IMR-90 (cell line): ENCODE results near the gene TMEM19. TPM values are rescaled to one million over a fixed set of nuclear protein-coding genes. Genes with fewer than 3 reads are reported as not detected.

Experiments used
- ATAC-seq: fragments of 200-7000 bp; cut with Tn5 transposase; 2 replicates; pipeline ENCODE4 v1.9.1; 2020; ENCODE audit warnings: low read depth, mild to moderate bottlenecking, moderate library complexity
- BruUV-seq: library from RNA; stranded (reverse); fragments of 400-500 nt; replicated peaks from 2 replicates; lab custom pipeline; 2021; lab: Mats Ljungman, UMichigan
- CTCF ChIA-PET: fragments of 300-600 bp; formaldehyde crosslinking; extraction: SDS; loops from one replicate; lab custom pipeline; 2021; ENCODE audit warnings: antibody characterized with exemption; lab: Yijun Ruan, JAX
- POLR2A ChIA-PET: fragments of 300-600 bp; sonication (Branson Sonifier 250); formaldehyde crosslinking; loops from one replicate; lab custom pipeline; 2022; ENCODE audit warnings: antibody characterized with exemption; ENCODE audit not compliant: unreplicated experiment; lab: Charles Lee
- DNase-seq: peaks from one replicate; pipeline ENCODE4 v3.0.0; 2013
- H2AFZ ChIP-seq: replicated peaks from 2 replicates; pipeline ENCODE3; 2013; ENCODE audit warnings: low read length, mild to moderate bottlenecking; ENCODE audit not compliant: poor library complexity
- H2AK5ac ChIP-seq: 2 replicates; pipeline ENCODE4 v1.6.1; 2013; ENCODE audit warnings: low read depth, low read length, inconsistent platforms
- H2AK9ac ChIP-seq: replicated peaks from 2 replicates; pipeline ENCODE3; 2013; ENCODE audit warnings: mild to moderate bottlenecking, low read depth, low read length, moderate library complexity; ENCODE audit not compliant: poor library complexity
- H2BK120ac ChIP-seq: 2 replicates; pipeline ENCODE4 v1.6.1; 2013; ENCODE audit warnings: low read depth, low read length, inconsistent platforms
- H2BK15ac ChIP-seq: 3 replicates; pipeline ENCODE4 v1.6.1; 2013; ENCODE audit warnings: low read depth, low read length, inconsistent platforms
- H2BK20ac ChIP-seq: 2 replicates; pipeline ENCODE4 v1.6.1; 2013; ENCODE audit warnings: low read depth, mild to moderate bottlenecking, inconsistent platforms, low read length, moderate library complexity
- H2BK5ac ChIP-seq: 2 replicates; pipeline ENCODE4 v1.6.1; 2013; ENCODE audit warnings: mild to moderate bottlenecking, low read depth, low read length, inconsistent platforms; ENCODE audit not compliant: poor library complexity, severe bottlenecking
- H3K14ac ChIP-seq: replicated peaks from 2 replicates; pipeline ENCODE4 v1.6.1; 2013; ENCODE audit warnings: low read depth, low read length, inconsistent platforms
- H3K18ac ChIP-seq: 2 replicates; pipeline ENCODE4 v1.6.1; 2013; ENCODE audit warnings: low read depth, low read length, control low read depth
- H3K23ac ChIP-seq: 2 replicates; pipeline ENCODE4 v1.6.1; 2013; ENCODE audit warnings: low read depth, low read length, inconsistent platforms
- H3K27ac ChIP-seq: 2 replicates; pipeline ENCODE4 v1.5.1; 2013; ENCODE audit warnings: mild to moderate bottlenecking, control low read depth, low read length; ENCODE audit not compliant: insufficient read depth
- H3K27me3 ChIP-seq: 2 replicates; pipeline ENCODE4 v1.6.1; 2013; ENCODE audit warnings: low read length; ENCODE audit not compliant: control insufficient read depth, insufficient read depth
- H3K36me3 ChIP-seq: 2 replicates; pipeline ENCODE4 v1.6.1; 2013; ENCODE audit warnings: low read length, mixed read lengths; ENCODE audit not compliant: control insufficient read depth, insufficient read depth
- H3K4ac ChIP-seq: 2 replicates; pipeline ENCODE4 v1.6.1; 2013; ENCODE audit warnings: low read depth, low read length, inconsistent platforms
- H3K4me1 ChIP-seq: 2 replicates; pipeline ENCODE4 v1.6.1; 2013; ENCODE audit warnings: low read length, mixed read lengths; ENCODE audit not compliant: control insufficient read depth, insufficient read depth
- H3K4me2 ChIP-seq: 2 replicates; pipeline ENCODE4 v1.6.1; 2013; ENCODE audit warnings: low read depth, mild to moderate bottlenecking, control low read depth, low read length, moderate library complexity
- H3K4me3 ChIP-seq: 2 replicates; pipeline ENCODE4 v1.5.1; 2013; ENCODE audit warnings: low read depth, mild to moderate bottlenecking, control low read depth, low read length, moderate library complexity; ENCODE audit not compliant: insufficient read depth
- H3K56ac ChIP-seq: 2 replicates; pipeline ENCODE4 v1.6.1; 2013; ENCODE audit warnings: low read length, inconsistent platforms; ENCODE audit not compliant: insufficient read depth; ENCODE audit errors: extremely low read depth
- H3K79me1 ChIP-seq, 2 experiments: 2 replicates each; pipeline ENCODE4 v1.6.1; 2013; ENCODE audit warnings: low read length in 2 of 2, inconsistent platforms in 1 of 2, low read depth in 1 of 2
- H3K9ac ChIP-seq: 2 replicates; pipeline ENCODE4 v1.6.1; 2013; ENCODE audit warnings: low read depth, low read length, control low read depth
- H3K9me1 ChIP-seq: 2 replicates; pipeline ENCODE4 v1.6.1; 2013; ENCODE audit warnings: low read length, inconsistent platforms; ENCODE audit not compliant: insufficient read depth
- H3K9me3 ChIP-seq: 2 replicates; pipeline ENCODE4 v1.6.1; 2013; ENCODE audit warnings: low read length; ENCODE audit not compliant: control insufficient read depth, insufficient read depth
- H4K20me1 ChIP-seq: 2 replicates; pipeline ENCODE4 v1.6.1; 2013; ENCODE audit warnings: low read length, inconsistent platforms; ENCODE audit not compliant: insufficient read depth
- H4K5ac ChIP-seq: 2 replicates; pipeline ENCODE4 v1.6.1; 2013; ENCODE audit warnings: mild to moderate bottlenecking, low read depth, low read length, control low read depth
- H4K8ac ChIP-seq, 2 experiments: 2 replicates each; pipeline ENCODE4 v1.6.1; 2013; ENCODE audit warnings: low read depth in 2 of 2, low read length in 2 of 2, control low read depth in 1 of 2, inconsistent platforms in 1 of 2
- H4K91ac ChIP-seq: 2 replicates; pipeline ENCODE4 v1.6.1; 2013; ENCODE audit warnings: low read depth, low read length, inconsistent platforms; ENCODE audit not compliant: insufficient read depth
- CEBPB ChIP-seq: IDR thresholded peaks from 2 replicates; pipeline ENCODE4 v1.6.1; 2012; ENCODE audit warnings: low read depth, low read length, improper control_type of control experiment
- MAFK ChIP-seq: IDR thresholded peaks from 2 replicates; pipeline ENCODE4 v1.6.1; 2012; ENCODE audit warnings: low read depth, low read length, improper control_type of control experiment
- RFX5 ChIP-seq: IDR thresholded peaks from 2 replicates; pipeline ENCODE4 v1.8.0; 2012; ENCODE audit warnings: low read depth, mild to moderate bottlenecking, low read length, moderate library complexity
- WGBS, 2 experiments: methylation state at CpG; one replicate each; pipeline versions ENCODE4 v1.1.5 to v1.1.7; 2013; ENCODE audit warnings: missing lambda C conversion rate in 2 of 2; ENCODE audit not compliant: insufficient read length in 1 of 2; ENCODE audit errors: extremely low coverage in 2 of 2; 5-methylcytosine and 5-hydroxymethylcytosine counted together
- dilution Hi-C: fragments of 300-500 bp; cut with HindIII; formaldehyde crosslinking; loops from one replicate; pipeline ENCODE4 v1.14.3; 2018; ENCODE audit warnings: low sequenced_read_pairs; ENCODE audit not compliant: unreplicated experiment
- in situ Hi-C: fragments of 300-500 bp; cut with MboI; formaldehyde crosslinking; loops from 3 replicates; pipeline ENCODE4 v1.14.3; 2019; ENCODE audit warnings: low sequenced_read_pairs, inconsistent platforms, mixed read lengths
- intact Hi-C: fragments of 100-400 bp; cut with micrococcal nuclease; formaldehyde crosslinking; loops from 2 replicates; pipeline ENCODE4 v1.10.0; 2022
- polyA plus RNA-seq, 3 experiments: library from polyadenylated mRNA; depleted of rRNA; stranded (reverse); fragments of >200 nt; gene quantifications; 2 replicates each; pipeline ENCODE4 v1.2.3, GENCODE V29; 2012; ENCODE audit warnings: low replicate concordance in 1 of 3
- total RNA-seq: library from RNA; depleted of rRNA; stranded (reverse); fragments of >200 nt; gene quantifications from 2 replicates; pipeline ENCODE4 v1.2.3, GENCODE V29; 2012

Gene TMEM19
- total and polyA plus RNA-seq, 2 of the 4 experiments (the other 2 are of a cell fraction) = 8.9 to 28.7 TPM

DNA sequence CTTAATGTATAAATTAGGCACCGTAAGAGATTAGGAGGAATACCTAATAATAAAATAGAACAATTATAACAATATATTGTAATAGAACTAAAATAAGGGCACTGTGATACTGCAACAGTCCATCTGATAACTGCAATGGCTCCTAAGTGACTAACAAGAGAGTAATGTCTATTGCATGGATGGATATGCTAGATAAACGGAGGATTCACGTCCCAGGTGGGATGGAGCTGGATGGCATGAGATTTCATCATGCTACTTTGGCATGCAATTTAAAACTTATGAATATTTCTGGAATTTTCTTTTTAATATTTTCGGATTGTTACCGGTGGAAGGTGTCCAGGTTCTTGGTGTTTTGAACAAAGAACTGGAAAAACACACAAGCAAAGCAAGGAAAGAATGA, 2.2 kb upstream of the TMEM19 start:
- H3K56ac ChIP-seq = no peak overlapping the region
- H3K27ac ChIP-seq = no peak overlapping the region
- H3K9me1 ChIP-seq = no peaks in the 10 kb centered on the region
- H3K14ac ChIP-seq = no peak overlapping the region
- no peaks in the 10 kb centered on the region for H3K9me3 ChIP-seq
- no peak overlapping the region for H2BK5ac ChIP-seq
- no peak overlapping the region for H4K91ac ChIP-seq
- in situ Hi-C loops (no loop called here), intact Hi-C loops (no loop called here), dilution Hi-C loops (no loop called here)
- no peak overlapping the region for H2BK120ac ChIP-seq
- H3K4me2 ChIP-seq = no peak overlapping the region
- TF ChIP-seq RFX5 = no peak
- no peak for TF ChIP-seq MAFK
- TF ChIP-seq CEBPB = peak; percentile 4; the same call in 1 of the 2 replicates
- H3K79me1 ChIP-seq = peaks cover 4 to 13% of the 10 kb centered on the region in 2 experiments; a peak in 3 of 4 replicates
- H2BK20ac ChIP-seq = no peak overlapping the region
- no peak overlapping the region for H2AK9ac ChIP-seq
- no peak overlapping the region for H3K23ac ChIP-seq
- H3K9ac ChIP-seq = no peak overlapping the region
- DNase-seq (no peak), ATAC-seq (no peak)
- CTCF ChIA-PET = no interaction called here
- peaks cover 1% of the 10 kb centered on the region; the same call in 1 of the 2 replicates for H3K4me1 ChIP-seq
- H4K20me1 ChIP-seq = no peaks in the 10 kb centered on the region
- H4K8ac ChIP-seq = no peak overlapping the region
- H3K36me3 ChIP-seq = no peaks in the 10 kb centered on the region
- H3K4me3 ChIP-seq = no peak overlapping the region
- H4K5ac ChIP-seq = no peak overlapping the region
- no TSS peak for BruUV-seq
- no peak overlapping the region for H2AFZ ChIP-seq
- POLR2A ChIA-PET = no interaction called here
- WGBS, 2 experiments = no CpG with 5 or more reads among the region's 5 CpGs
- no peak overlapping the region for H3K18ac ChIP-seq
- no peak overlapping the region for H2BK15ac ChIP-seq
- no peak overlapping the region for H3K4ac ChIP-seq
- no peaks in the 10 kb centered on the region for H3K27me3 ChIP-seq
- no peak overlapping the region for H2AK5ac ChIP-seq
